H9 (cell line): ENCODE data around the gene SRPX. TPM values are rescaled to one million over a fixed set of nuclear protein-coding genes. Genes with fewer than 3 reads are reported as not detected.

Experiments
- DNase-seq: peaks from one replicate; pipeline ENCODE4 v3.0.0-alpha.2; 2017
- H2AFZ ChIP-seq: one replicate; pipeline ENCODE4 v1.6.1; 2013; ENCODE audit warnings: mild to moderate bottlenecking, low read length, control low read depth, moderate library complexity
- H2AK5ac ChIP-seq: 2 replicates; pipeline ENCODE4 v1.6.1; 2013; ENCODE audit warnings: low read length, control low read depth, mixed read lengths; ENCODE audit not compliant: insufficient read length
- H2BK120ac ChIP-seq: one replicate; pipeline ENCODE4 v1.6.1; 2013; ENCODE audit warnings: low read depth, mild to moderate bottlenecking, low read length, control low read depth, inconsistent platforms; ENCODE audit not compliant: poor library complexity, severe bottlenecking
- H2BK12ac ChIP-seq: 2 replicates; pipeline ENCODE4 v1.6.1; 2013; ENCODE audit warnings: low read length, control low read depth, mixed read lengths, low read depth; ENCODE audit not compliant: insufficient read length
- H2BK15ac ChIP-seq: 2 replicates; pipeline ENCODE4 v1.6.1; 2013; ENCODE audit warnings: low read depth, low read length, control low read depth
- H2BK20ac ChIP-seq: one replicate; pipeline ENCODE4 v1.6.1; 2013; ENCODE audit warnings: low read depth, mild to moderate bottlenecking, low read length, control low read depth, inconsistent platforms; ENCODE audit not compliant: poor library complexity, severe bottlenecking
- H2BK5ac ChIP-seq: 2 replicates; pipeline ENCODE4 v1.6.1; 2013; ENCODE audit warnings: low read length, control low read depth, mixed read lengths; ENCODE audit not compliant: insufficient read length
- H3K14ac ChIP-seq: 2 replicates; pipeline ENCODE4 v1.6.1; 2013; ENCODE audit warnings: low read length, control low read depth; ENCODE audit not compliant: insufficient read depth
- H3K18ac ChIP-seq: 2 replicates; pipeline ENCODE4 v1.6.1; 2013; ENCODE audit warnings: low read depth, mild to moderate bottlenecking, mixed read lengths, low read length, control low read depth; ENCODE audit not compliant: insufficient read length
- H3K23ac ChIP-seq: 2 replicates; pipeline ENCODE4 v1.6.1; 2013; ENCODE audit warnings: low read length, control low read depth, mixed read lengths, low read depth; ENCODE audit not compliant: insufficient read length
- H3K23me2 ChIP-seq: 2 replicates; pipeline ENCODE4 v1.6.1; 2013; ENCODE audit warnings: low read depth, mild to moderate bottlenecking, mixed read lengths, low read length, control low read depth; ENCODE audit not compliant: insufficient read length, poor library complexity, severe bottlenecking
- H3K27ac ChIP-seq: 2 replicates; pipeline ENCODE4 v1.5.1; 2013; ENCODE audit warnings: low read length, control low read depth, mixed read lengths, low read depth; ENCODE audit not compliant: insufficient read length
- H3K27me3 ChIP-seq: 2 replicates; pipeline ENCODE4 v1.6.1; 2013; ENCODE audit warnings: low read length, control low read depth, inconsistent platforms; ENCODE audit not compliant: insufficient read depth
- H3K4ac ChIP-seq: 2 replicates; pipeline ENCODE4 v1.6.1; 2013; ENCODE audit warnings: low read depth, mild to moderate bottlenecking, control low read depth, inconsistent platforms, low read length, moderate library complexity
- H3K4me1 ChIP-seq: 2 replicates; pipeline ENCODE4 v1.6.1; 2013; ENCODE audit warnings: low read length, control low read depth, inconsistent platforms; ENCODE audit not compliant: insufficient read depth
- H3K4me2 ChIP-seq: 2 replicates; pipeline ENCODE4 v1.6.1; 2013; ENCODE audit warnings: low read length, control low read depth, mixed read lengths; ENCODE audit not compliant: insufficient read length, insufficient read depth
- H3K56ac ChIP-seq: 2 replicates; pipeline ENCODE4 v1.6.1; 2013; ENCODE audit warnings: low read depth, mild to moderate bottlenecking, mixed read lengths, low read length, control low read depth; ENCODE audit not compliant: insufficient read length
- H3K79me1 ChIP-seq: 2 replicates; pipeline ENCODE4 v1.6.1; 2013; ENCODE audit warnings: low read depth, mild to moderate bottlenecking, moderate library complexity, low read length, control low read depth, inconsistent platforms; ENCODE audit not compliant: insufficient read depth, poor library complexity, severe bottlenecking
- H3K79me2 ChIP-seq: 2 replicates; pipeline ENCODE4 v1.6.1; 2013; ENCODE audit warnings: low read length, control low read depth, inconsistent platforms; ENCODE audit not compliant: insufficient read depth
- H3K9ac ChIP-seq: 2 replicates; pipeline ENCODE4 v1.6.1; 2013; ENCODE audit warnings: low read length, control low read depth, mixed read lengths; ENCODE audit not compliant: insufficient read length; ENCODE audit errors: extremely low read depth
- H3K9me3 ChIP-seq: one replicate; pipeline ENCODE4 v1.6.1; 2013; ENCODE audit warnings: low read depth, low read length, inconsistent platforms; ENCODE audit not compliant: control insufficient read depth
- H3T11ph ChIP-seq: one replicate; pipeline ENCODE4 v1.6.1; 2013; ENCODE audit warnings: mild to moderate bottlenecking, low read length, control low read depth, inconsistent platforms
- H4K20me1 ChIP-seq: one replicate; pipeline ENCODE4 v1.6.1; 2013; ENCODE audit not compliant: control insufficient read depth, insufficient read length, insufficient read depth
- H4K5ac ChIP-seq: 2 replicates; pipeline ENCODE4 v1.6.1; 2013; ENCODE audit warnings: low read depth, mild to moderate bottlenecking, mixed read lengths, low read length, control low read depth; ENCODE audit not compliant: insufficient read length
- H4K8ac ChIP-seq: replicated peaks from 2 replicates; pipeline ENCODE4 v1.6.1; 2013; ENCODE audit warnings: low read length, control low read depth, mixed read lengths, low read depth; ENCODE audit not compliant: insufficient read length
- H4K91ac ChIP-seq: 2 replicates; pipeline ENCODE4 v1.6.1; 2013; ENCODE audit warnings: low read depth, mild to moderate bottlenecking, moderate library complexity, mixed read lengths, low read length, control low read depth; ENCODE audit not compliant: insufficient read length
- H3K27ac Mint-ChIP-seq, 3 experiments: 2 replicates in 2 of 3; 3 replicates in 1 of 3; pipeline ENCODE4 v1.8.0; 2020 to 2021; ENCODE audit warnings: mixed read lengths in 3 of 3, mild to moderate bottlenecking in 1 of 3, moderate library complexity in 1 of 3
- H3K27me3 Mint-ChIP-seq: 2 replicates; pipeline ENCODE4 v1.8.0; 2021; ENCODE audit warnings: low read depth, mild to moderate bottlenecking, moderate library complexity, mixed read lengths
- H3K36me3 Mint-ChIP-seq, 3 experiments: 2 replicates in 2 of 3; 3 replicates in 1 of 3; pipeline ENCODE4 v1.8.0; 2020 to 2021; ENCODE audit warnings: low read depth in 3 of 3, mixed read lengths in 3 of 3; ENCODE audit not compliant: insufficient read depth in 1 of 3
- H3K4me1 Mint-ChIP-seq, 2 experiments: 2 replicates each; pipeline ENCODE4 v1.8.0; 2020; ENCODE audit warnings: mixed read lengths in 2 of 2
- H3K4me3 Mint-ChIP-seq, 2 experiments: 2 replicates in 1 of 2; 3 replicates in 1 of 2; pipeline ENCODE4 v1.8.0; 2020 to 2021; ENCODE audit warnings: mild to moderate bottlenecking in 2 of 2, mixed read lengths in 2 of 2, moderate library complexity in 1 of 2
- H3K9me3 Mint-ChIP-seq, 2 experiments: 2 replicates in 1 of 2; 3 replicates in 1 of 2; pipeline ENCODE4 v1.8.0; 2020; ENCODE audit warnings: mild to moderate bottlenecking in 2 of 2, mixed read lengths in 2 of 2, moderate library complexity in 1 of 2
- WGBS: extraction: QIAGEN DNeasy Blood & Tissue Kit; methylation state at CpG from one replicate; pipeline ENCODE4 v1.1.7; 2013; ENCODE audit warnings: missing lambda C conversion rate, low lambda C conversion rate, mixed read lengths; ENCODE audit not compliant: insufficient read length; ENCODE audit errors: extremely low coverage; 5-methylcytosine and 5-hydroxymethylcytosine counted together
- long read RNA-seq: library from polyadenylated mRNA; unstranded; transcript quantifications from one replicate; pipeline ENCODE4 v2.0.0, GENCODE V29; 2020
- total RNA-seq: library from RNA; stranded (reverse); gene quantifications from 2 replicates; pipeline ENCODE4 v1.2.1, GENCODE V29; 2021
- TF ChIP-seq, protein P1 (sequence below): fragments of 200-600 bp; sonication (generic); conservative IDR thresholded peaks from 3 replicates; pipeline ENCODE4 v1.8.0; 2021; ENCODE audit warnings: antibody characterized with exemption, mild to moderate bottlenecking

SRPX gene, protein sequence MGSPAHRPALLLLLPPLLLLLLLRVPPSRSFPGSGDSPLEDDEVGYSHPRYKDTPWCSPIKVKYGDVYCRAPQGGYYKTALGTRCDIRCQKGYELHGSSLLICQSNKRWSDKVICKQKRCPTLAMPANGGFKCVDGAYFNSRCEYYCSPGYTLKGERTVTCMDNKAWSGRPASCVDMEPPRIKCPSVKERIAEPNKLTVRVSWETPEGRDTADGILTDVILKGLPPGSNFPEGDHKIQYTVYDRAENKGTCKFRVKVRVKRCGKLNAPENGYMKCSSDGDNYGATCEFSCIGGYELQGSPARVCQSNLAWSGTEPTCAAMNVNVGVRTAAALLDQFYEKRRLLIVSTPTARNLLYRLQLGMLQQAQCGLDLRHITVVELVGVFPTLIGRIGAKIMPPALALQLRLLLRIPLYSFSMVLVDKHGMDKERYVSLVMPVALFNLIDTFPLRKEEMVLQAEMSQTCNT
- total RNA-seq = 2.5 and 2.8 TPM in 2 replicates
- long read RNA-seq, transcript SRPX-201 (10 exons, 1,874 nt) = major isoform, 42 of 47 reads
- long read RNA-seq, partial matches to known transcripts = 0 of 47 reads
- long read RNA-seq, other reads (novel, unspliced or antisense) = 1 of 47 reads

DNA sequence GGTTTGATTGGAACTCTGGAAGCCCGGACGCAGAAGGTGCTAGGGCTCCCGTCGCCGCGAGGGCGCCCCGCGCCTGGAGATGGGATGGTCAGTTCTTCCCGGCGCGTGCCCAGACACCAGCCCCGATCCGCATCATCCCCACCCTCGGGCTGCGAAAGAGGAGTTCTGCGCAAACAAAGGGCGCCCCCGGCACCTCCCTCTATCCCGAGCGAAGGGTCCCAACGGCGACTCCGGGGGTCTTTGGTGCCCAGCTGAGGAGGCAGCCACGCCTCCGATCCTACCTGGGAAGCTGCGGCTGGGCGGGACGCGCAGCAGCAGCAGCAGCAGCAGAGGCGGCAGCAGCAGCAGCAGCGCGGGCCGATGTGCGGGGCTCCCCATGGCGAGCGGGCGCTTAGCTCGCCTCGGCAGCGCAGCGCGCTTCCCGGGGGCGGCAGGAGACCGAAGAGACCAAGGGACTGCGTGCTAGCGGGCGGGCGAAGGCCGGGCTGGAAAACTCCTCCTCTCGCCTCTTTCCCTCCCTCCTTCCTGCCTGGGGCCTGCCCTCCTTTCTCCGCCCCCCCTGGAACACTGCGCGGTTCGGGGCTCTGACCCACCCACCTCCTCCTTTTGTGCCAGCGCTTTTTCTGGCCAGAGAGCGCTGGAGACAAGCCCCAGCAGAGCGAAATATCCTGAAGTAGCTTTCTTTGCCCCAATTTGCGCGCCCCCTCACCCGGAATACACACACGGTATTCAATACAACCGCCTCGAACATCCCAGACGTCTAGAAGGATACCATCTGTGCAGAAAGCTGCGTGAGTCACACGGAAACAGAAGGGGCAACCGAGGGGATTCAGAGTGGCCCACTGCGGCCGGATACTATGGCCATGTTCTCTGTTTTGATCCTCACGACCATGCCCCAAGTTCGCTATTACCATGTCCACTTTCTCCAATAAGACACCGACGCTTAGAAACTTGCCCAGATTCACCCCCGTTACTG is at the start of gene SRPX:
Gene SRPX (minus strand): TSS at position 457 of the 976 bp plus-strand sequence. CDS start 79 bp downstream, at position 378.
- Histone ChIP-seq H2BK5ac (no peak within 1 kb of the TSS), H3K18ac (no peak within 1 kb of the TSS)
- no CpG with 5 or more reads among the region's 76 CpGs for WGBS

More for the DNA sequence above, at the start of gene SRPX:
- Histone ChIP-seq H4K8ac (no peak within 1 kb of the TSS), H2BK15ac (no peak within 1 kb of the TSS), H2AK5ac (no peak within 1 kb of the TSS), H3K4ac (no peak within 1 kb of the TSS), H2BK120ac (no peak within 1 kb of the TSS), H3T11ph (no peak within 1 kb of the TSS), H3K79me2 (no peaks in the 10 kb centered on the region), H4K20me1 (no peaks in the 10 kb centered on the region), H3K27me3 (peaks cover 13% of the 10 kb centered on the region; the same call in 1 of the 2 replicates), H3K23ac (no peak within 1 kb of the TSS), H4K5ac (no peak within 1 kb of the TSS), H3K9me3 (no peaks in the 10 kb centered on the region), H3K79me1 (no peaks in the 10 kb centered on the region), H2BK20ac (no peak within 1 kb of the TSS), H3K9ac (peak within 1 kb of the TSS; percentile 4), H3K27ac (no peak within 1 kb of the TSS), H4K91ac (no peak within 1 kb of the TSS), H3K56ac (no peak within 1 kb of the TSS), H3K14ac (no peak within 1 kb of the TSS), H3K23me2 (peaks cover 10% of the 10 kb centered on the region), H2AFZ (no peak within 1 kb of the TSS), H3K4me1 (no peaks in the 10 kb centered on the region; the same call in 1 of the 2 replicates), H2BK12ac (no peak within 1 kb of the TSS), H3K4me2 (peak within 1 kb of the TSS; percentile 75)
- H3K4me3 Mint-ChIP-seq = peak within 1 kb of the TSS; percentile 68 to 81
- TF ChIP-seq, protein P1, sequence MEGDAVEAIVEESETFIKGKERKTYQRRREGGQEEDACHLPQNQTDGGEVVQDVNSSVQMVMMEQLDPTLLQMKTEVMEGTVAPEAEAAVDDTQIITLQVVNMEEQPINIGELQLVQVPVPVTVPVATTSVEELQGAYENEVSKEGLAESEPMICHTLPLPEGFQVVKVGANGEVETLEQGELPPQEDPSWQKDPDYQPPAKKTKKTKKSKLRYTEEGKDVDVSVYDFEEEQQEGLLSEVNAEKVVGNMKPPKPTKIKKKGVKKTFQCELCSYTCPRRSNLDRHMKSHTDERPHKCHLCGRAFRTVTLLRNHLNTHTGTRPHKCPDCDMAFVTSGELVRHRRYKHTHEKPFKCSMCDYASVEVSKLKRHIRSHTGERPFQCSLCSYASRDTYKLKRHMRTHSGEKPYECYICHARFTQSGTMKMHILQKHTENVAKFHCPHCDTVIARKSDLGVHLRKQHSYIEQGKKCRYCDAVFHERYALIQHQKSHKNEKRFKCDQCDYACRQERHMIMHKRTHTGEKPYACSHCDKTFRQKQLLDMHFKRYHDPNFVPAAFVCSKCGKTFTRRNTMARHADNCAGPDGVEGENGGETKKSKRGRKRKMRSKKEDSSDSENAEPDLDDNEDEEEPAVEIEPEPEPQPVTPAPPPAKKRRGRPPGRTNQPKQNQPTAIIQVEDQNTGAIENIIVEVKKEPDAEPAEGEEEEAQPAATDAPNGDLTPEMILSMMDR = no peak
- peak; percentile 53 for DNase-seq
- no peak within 1 kb of the TSS for H3K27ac Mint-ChIP-seq
- H3K36me3 Mint-ChIP-seq = no peaks in the 10 kb centered on the region; a peak in 1 of 7 replicates
- H3K27me3 Mint-ChIP-seq = peaks cover 56% of the 10 kb centered on the region
- H3K4me1 Mint-ChIP-seq = peaks cover 8 to 16% of the 10 kb centered on the region in 2 experiments; a peak in 3 of 4 replicates
- H3K9me3 Mint-ChIP-seq = peaks cover 68 to 73% of the 10 kb centered on the region in 2 experiments
